Left kidney (tissue), 8 donors: Measurements from ENCODE around the gene APOL1. TPM values are rescaled to one million over a fixed set of nuclear protein-coding genes. Genes with fewer than 3 reads are reported as not detected.
"Not testable (repeated sequence)": the region's sequence is repeated elsewhere in the genome, so short reads cannot be mapped to it uniquely, and the experiment has no call there.

ENCODE experiments used
- DNase-seq: peaks from one replicate; pipeline ENCODE4 v3.0.0-alpha.2; 2013
- long read RNA-seq, 8 donors: transcript quantifications; one replicate each; lab custom pipeline, GENCODE V29; 2026
- polyA plus RNA-seq: library from polyadenylated mRNA; unstranded; fragments of 120-200 nt; gene quantifications from one replicate; pipeline ENCODE4 v1.2.1, GENCODE V29; 2013; ENCODE audit not compliant: insufficient read length

Gene APOL1, protein sequence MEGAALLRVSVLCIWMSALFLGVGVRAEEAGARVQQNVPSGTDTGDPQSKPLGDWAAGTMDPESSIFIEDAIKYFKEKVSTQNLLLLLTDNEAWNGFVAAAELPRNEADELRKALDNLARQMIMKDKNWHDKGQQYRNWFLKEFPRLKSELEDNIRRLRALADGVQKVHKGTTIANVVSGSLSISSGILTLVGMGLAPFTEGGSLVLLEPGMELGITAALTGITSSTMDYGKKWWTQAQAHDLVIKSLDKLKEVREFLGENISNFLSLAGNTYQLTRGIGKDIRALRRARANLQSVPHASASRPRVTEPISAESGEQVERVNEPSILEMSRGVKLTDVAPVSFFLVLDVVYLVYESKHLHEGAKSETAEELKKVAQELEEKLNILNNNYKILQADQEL
- polyA plus RNA-seq: 11.7 TPM
- long read RNA-seq, donor 1, partial matches to known transcripts: 74 of 75 reads
- long read RNA-seq, donor 1, other reads (novel, unspliced or antisense): 0 of 75 reads
- long read RNA-seq, donor 2, partial matches to known transcripts: 257 of 321 reads
- long read RNA-seq, donor 2, other reads (novel, unspliced or antisense): 63 of 321 reads
- long read RNA-seq, donor 3: 0 reads
- long read RNA-seq, donor 4: 0 reads
- long read RNA-seq, donor 5, partial matches to known transcripts: 0 of 3 reads
- long read RNA-seq, donor 5, other reads (novel, unspliced or antisense): 0 of 3 reads
- long read RNA-seq, donor 6, partial matches to known transcripts: 0 of 1 reads
- long read RNA-seq, donor 6, other reads (novel, unspliced or antisense): 0 of 1 reads
- long read RNA-seq, donor 7, partial matches to known transcripts: 0 of 1 reads
- long read RNA-seq, donor 7, other reads (novel, unspliced or antisense): 0 of 1 reads
- long read RNA-seq, donor 8, partial matches to known transcripts: 38 of 38 reads
- long read RNA-seq, donor 8, other reads (novel, unspliced or antisense): 0 of 38 reads

DNA sequence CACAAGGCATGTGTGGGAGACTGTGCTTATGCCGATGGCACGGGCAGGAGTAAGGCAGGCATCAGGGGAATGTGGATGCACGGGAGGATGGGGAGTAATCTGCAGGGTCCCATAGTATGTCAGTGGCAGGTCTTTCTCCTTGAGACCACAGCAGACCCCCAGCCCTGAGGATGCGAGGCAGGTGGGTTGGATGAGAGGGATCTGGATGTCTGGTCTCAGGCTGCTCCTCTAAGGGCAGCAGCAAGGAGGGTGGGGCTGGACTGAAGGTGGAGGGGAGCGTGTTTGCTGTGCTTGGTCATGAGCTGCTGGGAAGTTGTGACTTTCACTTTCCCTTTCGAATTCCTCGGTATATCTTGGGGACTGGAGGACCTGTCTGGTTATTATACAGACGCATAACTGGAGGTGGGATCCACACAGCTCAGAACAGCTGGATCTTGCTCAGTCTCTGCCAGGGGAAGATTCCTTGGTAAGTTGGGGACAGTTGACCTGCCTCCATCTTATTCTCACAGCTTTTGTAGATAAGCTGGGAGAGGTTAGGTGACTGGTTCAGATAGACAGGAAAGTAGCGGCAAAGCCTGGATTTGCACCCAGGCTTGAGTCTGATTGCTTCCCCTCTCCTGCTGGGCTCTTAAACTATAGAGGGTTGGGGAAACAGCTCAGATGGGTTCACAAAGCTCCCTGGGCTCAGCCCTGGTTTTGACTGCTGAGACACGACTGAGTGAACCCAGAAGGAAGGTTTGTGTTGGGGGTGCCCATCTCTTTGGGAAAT lies at the start of gene APOL1:
APOL1 (plus strand) TSS at position 380 of the 769 bp plus-strand sequence. CDS start 1,823 bp downstream, outside the sequence.
- no peak for DNase-seq

- not testable (repeated sequence) for DNase-seq
Measured at GRCh38 chr22:36203441-36203840, 49.5 kb upstream of the APOL1 start.

DNA sequence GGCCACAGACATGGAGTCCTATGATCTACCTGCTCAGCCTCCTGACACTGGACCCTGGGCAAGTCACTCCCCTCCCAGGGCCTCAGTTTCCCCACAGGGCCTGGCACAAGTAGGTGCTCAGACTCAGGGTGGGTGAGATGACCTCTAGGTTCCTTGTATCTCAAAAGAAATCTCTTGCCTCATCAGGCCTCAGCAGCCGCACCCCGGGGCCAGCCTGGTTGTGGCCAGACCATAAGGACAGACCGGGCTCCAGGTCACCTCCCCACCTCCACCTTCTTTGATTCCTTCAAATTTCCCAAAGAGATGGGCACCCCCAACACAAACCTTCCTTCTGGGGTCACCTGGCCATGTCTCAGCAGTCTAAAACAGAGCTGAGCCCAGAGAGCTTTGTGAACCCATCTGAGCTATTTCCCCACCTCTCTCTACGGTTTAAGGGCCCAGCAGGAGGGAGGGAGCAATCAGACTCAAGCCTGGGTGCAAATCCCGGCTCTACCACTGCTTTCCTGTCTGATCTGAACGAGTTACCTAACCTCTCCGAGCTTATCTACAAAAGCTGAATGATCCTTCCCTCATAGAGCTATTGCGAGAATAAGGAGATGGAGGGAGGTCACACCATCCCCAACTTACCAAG lies 48.8 kb upstream of the APOL1 start:
- no peak for DNase-seq

DNA sequence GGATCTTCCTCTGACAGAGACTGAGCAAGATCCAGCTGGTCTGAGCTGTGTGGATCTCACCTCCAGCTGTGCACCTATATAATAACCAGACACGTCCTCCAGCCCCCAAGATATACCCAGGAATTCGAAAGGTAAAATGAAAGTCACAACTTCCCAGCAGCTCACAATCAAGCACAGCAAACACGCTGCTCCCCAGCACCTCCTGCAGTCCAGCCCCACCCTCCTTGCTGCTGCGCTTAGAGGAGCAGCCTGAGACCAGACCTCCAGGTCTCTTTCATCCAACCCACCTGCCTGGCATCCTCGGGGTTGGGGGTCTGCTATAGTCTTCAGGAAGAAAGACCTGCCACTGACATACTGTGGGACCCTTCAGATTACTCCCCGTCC lies 48.3 kb upstream of the APOL1 start:
- no peak for DNase-seq

- DNase-seq: not testable (repeated sequence)
Measured at GRCh38 chr22:36205573-36205972, 47.4 kb upstream of the APOL1 start.

DNA sequence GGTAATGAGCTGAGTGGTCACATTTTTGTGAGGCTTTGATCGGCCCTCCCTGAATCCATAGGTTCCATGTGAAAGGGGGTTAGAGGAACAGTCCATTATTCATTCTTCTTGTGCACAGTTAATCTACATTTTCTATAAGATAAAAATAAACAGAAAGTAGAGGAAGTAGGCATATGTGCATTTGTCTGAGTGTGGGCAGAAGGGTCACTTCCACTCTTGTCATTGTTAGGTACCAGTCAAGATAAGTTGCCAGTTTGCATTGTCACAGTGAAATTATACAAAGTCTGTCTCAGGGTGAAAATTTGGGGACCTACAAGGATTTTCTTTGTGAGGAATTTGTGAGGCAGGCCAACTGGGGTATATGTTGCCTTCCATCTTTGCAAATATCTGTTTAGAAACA lies 46.7 kb upstream of the APOL1 start:
- no peak for DNase-seq

DNA sequence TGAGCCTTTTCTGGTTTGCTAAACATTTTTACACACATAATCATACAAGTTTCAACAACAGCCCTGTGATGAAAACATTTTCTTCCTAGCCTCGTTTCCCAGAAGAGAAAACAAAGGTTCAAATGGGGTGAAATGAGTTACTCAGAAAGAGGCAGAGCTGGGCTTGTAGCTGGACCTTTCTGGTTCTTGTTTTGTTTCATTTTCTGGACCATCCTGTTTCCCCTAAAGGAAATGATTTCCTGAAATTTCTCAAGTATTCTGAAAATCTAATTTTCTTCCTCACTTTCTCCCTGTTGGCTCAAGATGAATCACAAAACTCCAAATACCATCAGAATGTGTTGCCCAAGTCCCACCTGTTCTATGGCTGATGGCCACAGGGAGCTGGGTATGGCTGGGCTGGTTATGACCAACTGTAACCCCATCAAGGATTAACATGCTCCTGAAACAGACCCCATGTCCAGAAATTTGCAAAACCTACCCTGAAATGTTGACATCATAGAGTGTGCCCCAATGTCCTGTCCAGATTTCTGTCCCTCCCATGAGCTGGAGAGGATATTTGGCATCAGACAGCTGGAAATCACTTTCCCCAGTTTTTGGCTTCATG lies 44.7 kb upstream of the APOL1 start:
- DNase-seq: no peak

DNA sequence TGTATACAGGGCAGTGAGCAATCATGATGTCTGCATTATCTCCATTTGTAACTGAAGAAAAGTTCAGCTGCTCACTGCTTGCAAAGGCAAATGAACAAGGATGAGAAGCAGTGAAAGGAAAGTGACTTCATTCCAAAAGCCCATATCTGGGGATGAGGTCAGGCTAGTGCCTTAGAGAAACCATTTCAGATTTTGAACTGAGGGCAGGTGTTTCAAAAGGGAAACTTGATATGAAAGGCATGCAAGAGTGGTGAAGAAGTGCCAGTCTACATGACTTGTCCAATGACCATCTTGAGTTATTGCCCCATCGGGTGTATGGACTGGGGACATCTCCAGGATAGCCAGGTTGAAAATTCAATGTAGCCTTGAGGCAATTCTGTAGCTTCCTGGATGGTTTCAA lies 44.0 kb upstream of the APOL1 start:
- DNase-seq: no peak

DNA sequence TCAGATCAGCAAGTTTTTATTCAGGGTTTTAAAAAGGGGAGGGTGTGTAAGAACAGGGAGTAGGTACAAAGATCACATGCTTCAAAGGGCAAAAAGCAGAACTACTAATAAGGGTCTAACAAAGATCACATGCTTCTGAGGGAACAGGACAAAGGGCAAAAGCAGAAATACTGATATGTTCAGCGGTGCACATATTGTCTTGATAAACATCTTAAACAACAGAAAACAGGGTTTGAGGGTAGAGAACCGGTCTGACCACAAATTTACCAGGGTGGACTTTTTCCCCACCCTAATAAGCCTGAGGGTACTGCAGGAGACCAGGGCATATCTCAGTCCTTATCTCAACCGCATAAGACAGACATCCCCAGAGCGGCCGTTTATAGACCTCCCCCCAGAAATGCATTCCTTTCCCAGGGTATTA lies 43.4 kb upstream of the APOL1 start:
- DNase-seq: not testable (repeated sequence)

- no peak for DNase-seq
Measured at GRCh38 chr22:36210224-36210623, 42.7 kb upstream of the APOL1 start.

DNA sequence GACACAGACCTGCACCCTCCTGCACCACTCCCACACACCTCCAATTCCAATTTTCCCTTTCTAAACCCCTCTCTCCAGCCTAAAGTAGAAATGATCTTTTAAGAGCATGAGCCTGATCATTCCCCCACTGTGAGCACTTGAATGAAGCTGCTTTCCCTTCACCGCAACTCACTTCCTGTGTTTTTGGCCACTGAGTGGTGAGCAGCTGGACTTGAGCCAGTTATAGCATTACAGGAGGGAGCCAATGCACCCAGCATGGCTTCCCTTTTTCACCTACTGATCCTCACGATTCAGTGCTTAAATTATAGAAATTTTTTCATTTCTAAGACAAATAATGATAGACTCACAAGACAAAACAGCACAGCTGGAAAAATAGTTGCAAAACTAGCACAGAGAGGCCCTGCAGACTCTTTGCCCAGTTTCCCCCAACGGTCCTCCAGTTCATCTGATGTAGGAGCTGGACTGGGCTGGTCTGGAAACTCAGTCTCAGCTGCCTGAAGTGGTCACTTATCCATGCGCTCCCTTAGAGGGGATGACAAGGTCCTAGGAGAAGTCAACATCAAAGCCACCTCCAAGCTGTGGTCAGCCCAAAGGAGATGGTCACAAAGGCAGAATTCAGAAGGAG lies 41.6 kb upstream of the APOL1 start:
- DNase-seq: no peak

GRCh38 chr22:36212901-36213300 lies 40.0 kb upstream of the APOL1 start:
- no peak for DNase-seq

GRCh38 chr22:36213586-36213985 lies 39.3 kb upstream of the APOL1 start:
- DNase-seq: no peak

- DNase-seq: no peak
Measured at GRCh38 chr22:36215981-36216380, 37.0 kb upstream of the APOL1 start.

DNA sequence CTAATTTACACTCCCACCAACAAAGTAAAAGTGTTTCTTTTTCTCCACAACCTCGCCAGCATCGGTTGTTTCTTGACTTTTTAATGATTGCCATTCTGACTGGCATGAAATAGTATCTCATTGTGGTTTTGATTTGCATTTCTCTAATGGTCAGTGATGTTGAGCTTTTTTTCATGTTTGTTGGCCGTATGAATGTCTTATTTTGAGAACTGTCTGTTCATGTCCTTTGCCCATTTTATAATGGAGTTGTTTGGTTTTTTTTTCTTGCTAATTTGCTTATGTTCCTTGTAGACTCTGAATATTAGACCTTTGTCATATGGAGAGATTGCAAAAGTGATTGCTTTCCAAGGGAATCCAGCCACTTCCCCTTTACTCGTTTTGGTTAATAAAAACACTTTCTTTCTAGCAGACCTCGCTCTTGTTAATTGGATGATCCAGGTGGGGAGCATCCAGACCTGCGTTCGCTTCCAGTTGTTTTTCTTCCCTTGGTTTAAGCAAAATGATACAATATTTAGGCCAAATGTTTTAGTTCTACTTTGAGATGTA lies 34.2 kb upstream of the APOL1 start:
- no peak for DNase-seq

- DNase-seq: no peak
Measured at GRCh38 chr22:36220451-36220921, 32.4 kb upstream of the APOL1 start.

DNA sequence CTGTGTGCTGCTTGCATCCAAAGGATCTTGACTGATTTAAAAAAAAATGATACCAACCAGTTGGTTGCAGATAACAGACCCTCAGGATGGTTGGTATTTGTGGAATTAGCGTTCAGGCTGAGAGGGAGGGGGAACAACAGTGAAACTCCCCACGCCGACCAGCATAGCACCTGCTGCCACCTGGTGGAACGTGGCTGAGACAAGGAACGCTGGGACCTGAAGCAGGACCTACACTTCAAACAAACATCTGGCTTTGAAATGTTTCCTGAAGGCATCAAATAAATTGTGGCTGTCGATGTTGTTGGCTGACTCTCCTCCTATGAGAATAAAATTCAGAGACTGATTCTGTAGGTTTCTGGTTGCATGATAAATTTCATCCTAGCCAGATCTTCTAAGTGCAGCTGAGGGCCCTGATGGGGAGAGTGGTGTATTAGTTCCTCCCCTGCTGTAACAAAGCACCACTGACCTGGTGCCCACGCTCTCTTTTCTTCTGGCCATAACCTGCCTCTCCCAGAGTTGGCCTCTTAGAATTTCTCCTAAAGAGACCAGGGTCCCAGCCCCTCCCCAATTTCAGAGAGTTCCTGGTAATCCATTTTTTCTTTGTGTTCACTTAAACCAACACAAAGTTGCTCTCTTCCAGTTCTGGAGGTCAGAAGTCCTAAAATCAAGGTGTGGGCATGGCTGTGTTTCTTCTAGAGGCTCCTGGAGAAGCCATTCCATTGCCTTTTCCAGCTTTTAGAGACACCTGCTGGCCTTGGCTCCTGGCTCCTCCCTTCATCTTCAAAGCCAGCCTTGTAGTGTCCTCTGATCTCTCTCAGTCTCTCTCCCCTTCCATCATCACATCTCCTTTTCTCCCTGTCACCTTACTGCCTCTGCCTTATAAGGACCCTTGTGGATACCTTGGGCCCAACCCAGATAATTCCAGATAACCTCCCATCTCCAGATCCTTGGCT lies 30.9 kb upstream of the APOL1 start:
- peak; percentile 43 for DNase-seq

DNA sequence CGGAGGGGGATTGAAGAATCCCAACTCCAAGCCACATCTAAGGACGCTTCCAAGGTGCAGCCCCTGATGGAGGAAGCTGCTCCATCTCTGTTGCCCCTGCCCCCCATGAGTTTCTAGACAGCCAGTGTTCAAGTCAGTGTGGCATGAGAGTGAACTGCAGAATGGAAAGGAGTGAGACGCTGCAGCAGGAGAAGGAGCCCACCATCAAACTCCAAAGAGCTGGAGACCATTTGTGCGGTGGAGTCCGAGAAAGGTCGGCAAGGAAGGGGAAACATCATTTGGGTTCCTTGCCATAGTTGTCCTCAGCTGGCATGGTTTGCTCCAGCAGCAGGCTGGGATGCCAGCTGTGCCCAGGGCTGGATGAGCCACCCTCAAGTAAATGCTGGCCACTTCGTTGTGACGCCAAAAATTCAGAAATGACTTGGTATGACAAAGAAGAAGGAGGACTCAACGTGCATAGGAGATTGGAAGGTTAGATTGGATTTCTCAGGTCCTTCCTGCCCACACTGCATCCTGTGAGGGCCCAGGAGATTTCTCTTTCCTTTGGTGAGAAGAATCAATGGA lies 30.0 kb upstream of the APOL1 start:
- no peak for DNase-seq

- DNase-seq: no peak
Measured at GRCh38 chr22:36223504-36223903, 29.4 kb upstream of the APOL1 start.
